Measurements from ENCODE around the gene KIF1B.
A peak's percentile ranks its signal among the peaks of the same experiment; 100 is the strongest.

Gene KIF1B

DNA sequence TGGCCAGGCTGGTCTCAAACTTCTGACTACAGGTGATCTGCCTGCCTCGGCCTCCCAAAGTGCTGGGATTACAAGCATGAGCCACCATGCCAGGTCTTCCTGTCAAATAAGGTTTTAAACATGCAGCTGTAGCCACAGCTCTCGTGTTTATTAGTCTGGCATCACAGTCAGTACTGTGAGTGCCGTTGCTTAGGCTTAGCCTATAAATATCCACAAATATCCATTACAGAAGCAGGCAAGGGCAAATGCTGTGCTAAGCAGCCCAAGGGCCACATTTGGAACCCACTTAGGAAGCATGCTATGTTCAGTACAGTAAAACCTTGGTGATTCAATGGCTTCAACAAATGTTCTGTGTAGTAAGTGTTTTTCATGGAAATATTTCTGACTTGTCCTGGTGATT lies 75.9 kb downstream of the KIF1B start:
- DNase-seq: no peak

DNA sequence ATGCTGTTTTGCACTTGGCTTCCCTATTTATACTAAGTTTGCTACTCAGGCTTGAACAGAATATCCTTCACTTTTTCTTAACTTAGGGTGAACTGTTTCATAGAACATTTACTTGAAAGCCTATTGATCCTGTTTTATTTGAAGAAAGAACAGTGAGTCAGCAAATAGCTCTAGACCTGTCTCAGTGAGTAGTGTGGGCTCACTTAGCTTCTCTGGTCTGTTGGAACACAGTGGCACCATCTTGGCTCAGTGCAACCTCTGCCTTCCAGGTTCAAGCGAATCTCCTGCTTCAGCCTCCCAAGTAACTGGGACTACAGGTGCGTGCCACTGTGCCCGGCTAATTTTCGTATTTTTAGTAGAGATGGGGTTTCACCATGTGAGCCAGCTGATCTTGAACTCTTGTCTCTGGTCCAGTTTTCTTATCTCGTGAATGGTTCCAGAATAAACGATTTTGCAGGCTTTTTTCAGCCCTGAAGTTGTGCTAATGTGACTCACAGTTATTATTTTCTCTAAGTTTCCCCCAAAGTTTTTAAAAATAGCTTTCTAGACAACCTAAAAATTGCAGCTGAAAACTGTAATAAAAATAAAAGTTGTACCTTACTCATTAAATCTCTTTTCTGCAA lies 76.8 kb downstream of the KIF1B start:
- no peak for DNase-seq

DNA sequence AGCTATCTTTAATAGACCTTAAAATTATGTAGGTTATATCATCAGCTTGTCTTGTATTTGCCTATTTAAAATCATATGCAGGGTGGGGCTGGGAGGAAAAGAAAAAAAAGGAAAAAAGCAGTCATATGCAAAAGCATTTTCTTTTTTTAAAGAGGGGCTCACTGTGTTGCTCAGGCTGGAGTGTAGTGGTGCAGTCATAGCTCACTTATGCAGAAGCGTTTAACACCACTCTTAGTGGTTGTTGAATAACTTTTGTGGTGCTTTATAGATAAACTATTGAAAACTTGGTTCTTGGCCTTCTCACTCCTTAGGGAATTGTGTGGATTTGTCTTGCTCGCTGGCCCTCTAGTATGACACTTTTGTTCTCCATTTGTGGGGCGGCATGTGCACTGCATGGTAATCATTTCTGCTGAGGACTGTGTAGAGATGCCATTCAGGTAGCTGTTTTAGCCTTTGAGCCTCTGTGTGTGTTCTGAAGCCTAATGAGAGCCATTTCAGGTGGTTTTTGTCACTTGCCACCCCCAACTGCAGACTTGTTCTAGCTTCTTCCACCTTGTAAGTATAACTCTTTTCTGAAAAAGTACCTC lies 77.8 kb downstream of the KIF1B start:
- no peak for DNase-seq

DNA sequence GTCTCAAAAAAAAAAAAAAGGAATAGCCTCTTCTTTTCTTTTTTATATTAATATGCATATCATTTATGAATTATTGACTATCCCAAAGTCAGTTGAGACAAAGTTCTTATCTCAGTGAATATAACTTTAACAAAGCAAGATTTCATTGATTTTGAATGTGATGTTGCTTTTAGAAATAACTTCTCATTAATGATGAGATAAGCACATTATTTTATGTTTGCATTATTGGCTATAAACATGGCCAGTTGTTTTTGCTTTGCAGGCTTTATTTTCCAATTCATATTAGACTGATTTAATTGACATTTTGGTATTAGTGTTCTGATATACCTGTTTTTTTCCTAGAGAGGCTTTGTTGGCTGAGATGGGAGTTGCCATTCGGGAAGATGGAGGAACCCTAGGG lies 81.3 kb downstream of the KIF1B start:
- no peak for DNase-seq

DNA sequence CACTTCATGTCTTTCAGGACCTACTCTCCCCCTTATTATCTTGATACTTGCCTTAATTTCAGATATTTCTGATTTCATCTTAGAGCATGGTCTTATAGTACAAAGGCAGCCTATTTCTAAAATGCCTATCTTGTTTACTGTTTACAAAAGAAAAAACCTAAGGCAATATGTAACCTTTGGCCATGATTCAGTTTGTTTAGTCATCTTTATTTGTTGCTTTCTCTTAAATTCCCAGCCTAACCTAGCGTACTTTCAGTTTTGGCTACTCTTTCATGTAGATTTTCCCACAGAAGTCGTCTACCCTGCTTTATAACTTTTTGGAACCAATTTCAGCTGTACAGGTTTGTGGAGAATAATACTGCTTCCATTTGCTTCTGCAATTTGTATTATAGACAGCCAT lies 81.8 kb downstream of the KIF1B start:
- DNase-seq: no peak

DNA sequence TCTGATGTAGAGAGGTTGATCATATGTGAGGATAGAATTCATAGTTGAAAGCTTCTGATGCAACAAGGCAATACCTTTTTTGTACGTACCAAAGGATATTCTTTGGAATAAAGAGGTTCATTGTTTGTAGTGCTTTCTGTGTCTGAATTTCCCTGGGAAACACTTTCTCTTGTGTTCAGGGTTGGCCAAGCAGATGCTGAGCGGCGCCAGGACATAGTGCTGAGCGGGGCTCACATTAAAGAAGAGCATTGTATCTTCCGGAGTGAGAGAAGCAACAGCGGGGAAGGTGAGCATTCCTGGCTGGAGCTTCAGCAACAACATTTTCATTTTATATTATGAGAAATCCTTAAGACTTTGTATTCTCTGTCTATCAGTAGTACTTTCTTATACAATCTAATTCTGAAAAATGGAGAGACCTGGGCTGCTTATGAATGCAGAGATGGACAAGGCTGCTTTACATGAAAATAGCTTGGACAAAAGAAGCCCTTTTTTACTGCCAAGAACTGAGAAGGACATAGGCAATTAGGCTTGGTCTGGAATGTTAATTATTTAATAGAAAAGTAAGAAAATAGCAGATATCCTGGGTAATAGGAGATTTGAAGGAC lies 85.2 kb downstream of the KIF1B start:
- DNase-seq: no peak

DNA sequence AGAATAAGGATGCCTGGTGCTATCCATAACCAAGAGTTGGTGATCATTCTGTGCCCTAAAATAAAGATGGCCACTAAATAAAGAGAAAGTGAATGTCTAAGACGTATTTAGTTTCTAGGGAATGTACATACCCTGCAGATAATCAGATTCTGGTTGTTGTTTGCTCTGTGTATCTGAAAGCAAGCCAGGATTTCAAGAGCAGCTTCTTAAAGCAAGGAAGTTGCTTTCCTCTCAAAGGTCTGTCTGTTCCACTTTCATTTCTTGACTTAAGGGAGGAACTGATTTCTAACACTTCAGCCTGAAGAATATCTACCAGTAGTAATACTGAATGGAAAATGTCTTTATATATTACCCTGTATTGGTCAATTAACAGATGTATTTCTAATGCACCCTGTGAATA lies 88.8 kb downstream of the KIF1B start:
- DNase-seq: no peak

DNA sequence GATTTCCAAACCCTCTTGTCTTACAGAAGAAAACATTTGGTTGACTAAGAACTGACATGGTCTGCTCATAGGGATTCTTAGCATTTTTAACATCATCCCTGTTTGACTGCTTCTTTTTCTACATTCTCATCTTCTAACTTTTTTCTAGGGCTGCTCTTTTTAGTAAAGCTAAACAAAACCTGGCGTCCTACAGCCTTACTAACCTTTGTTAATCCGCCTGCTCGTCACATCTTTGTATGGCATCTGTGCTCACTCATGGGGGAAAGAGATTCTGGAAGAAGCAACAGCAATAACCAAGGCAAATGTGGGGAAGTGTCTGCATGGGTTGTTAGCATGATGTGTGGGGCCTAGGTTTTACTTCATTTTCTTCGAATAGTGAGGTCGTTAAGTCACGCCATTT lies 92.0 kb downstream of the KIF1B start:
- DNase-seq: no peak

DNA sequence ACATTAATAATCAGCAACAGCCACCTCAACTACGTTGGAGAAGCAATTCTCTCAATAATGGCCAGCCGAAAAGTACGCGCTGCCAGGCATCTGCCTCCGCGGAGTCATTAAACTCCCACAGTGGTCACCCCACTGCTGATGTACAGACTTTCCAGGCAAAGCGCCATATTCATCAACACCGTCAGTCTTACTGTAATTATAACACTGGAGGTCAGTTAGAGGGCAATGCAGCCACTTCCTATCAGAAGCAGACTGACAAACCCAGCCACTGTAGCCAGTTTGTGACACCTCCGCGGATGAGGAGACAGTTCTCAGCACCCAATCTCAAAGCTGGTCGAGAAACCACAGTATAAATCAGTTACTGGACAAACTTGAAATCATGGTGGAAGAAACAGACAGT lies 93.9 kb downstream of the KIF1B start:
- DNase-seq: no peak

DNA sequence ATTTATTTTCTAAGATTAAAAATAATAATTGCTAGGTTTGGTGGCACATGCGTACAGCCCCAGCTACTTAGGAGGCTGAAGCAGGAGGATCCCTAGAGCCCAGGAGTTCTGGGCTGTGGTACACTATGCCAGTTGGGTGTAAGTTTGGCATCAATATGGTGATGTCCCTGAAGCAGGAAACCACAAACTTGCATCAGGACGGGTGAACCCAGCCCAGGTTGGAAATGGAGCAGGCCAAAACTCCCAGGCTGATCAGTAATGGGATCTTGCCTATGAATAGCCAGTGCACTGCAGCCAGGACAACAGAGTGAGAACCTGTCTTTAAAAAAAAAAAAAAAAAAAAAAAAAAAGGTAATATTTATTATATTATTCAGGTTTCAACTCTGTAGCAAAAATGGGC lies 96.1 kb downstream of the KIF1B start:
- DNase-seq: no peak

DNA sequence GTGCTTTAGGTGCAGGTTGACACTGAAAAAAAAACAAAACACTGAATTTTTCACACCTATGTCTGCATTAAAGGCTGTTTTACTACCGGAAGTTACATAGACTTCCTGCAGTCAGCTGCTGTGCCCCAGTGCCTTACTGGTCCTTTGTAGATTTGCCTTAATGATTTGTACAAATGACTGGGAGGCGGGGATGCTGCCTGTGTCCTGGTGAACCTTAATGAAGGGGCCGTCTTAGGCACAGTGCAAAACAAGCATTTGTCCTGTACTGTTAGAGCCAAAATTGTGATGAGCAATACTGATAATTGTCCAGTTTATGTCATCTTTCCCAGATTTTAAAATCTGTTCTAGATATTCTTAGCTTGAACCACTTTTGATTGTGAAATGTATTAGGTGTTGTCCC lies 97.6 kb downstream of the KIF1B start:
- DNase-seq: no peak

DNA sequence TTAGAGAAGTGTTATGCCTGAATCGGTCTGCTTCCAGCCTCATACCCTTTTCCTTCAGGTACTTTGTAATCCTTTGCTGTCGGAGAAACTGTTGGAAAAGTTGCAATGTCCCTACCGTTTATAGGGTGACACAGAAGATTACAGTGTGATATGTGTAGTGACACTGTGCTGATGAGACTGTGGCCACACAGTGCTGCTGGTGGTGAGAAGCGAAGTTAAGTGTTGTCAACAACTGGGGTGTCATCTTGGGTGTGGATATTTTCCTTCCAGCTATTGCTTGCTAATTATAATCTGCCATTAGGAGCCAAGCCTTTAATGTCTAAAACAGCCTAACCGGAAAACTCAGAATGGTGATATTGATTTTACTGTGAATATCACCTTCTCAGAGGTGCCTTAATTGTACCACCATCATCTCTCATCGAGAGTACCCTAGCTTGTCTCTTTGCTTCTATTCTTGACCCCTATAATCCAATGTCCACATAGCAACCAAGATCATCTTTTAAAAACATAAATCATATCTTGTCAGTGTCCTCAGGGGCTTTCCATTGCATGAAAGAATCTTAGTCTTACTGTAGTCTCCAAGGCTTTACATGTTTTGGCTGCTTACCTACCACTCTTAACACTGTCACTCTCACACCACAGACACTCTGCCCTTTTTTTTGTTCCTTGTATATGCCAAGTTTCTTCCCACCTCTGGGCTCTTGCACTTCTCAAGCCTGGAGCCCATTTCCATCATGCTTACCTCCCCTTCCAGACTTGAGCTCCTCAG lies 99.1 kb downstream of the KIF1B start:
- DNase-seq: no peak

DNA sequence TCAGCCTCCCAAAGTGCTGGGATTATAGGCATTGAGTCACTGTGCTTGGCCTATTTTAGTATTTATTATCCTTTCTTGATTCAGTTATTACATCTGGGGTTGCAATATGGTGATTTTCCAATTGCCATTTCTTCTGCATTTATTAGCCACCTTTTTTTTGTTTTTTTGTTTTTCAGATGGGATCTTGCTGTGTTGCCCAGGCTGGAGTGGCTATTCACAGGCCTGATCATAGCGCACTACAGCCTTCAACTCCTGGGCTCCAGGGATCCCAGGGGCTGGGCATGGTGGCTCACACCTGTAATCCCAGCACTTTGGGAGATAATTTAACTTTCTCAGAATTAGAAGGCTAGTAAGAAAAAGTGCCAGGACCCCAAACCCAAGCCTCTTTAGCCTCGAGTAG lies 106.4 kb downstream of the KIF1B start:
- DNase-seq: no peak

DNA sequence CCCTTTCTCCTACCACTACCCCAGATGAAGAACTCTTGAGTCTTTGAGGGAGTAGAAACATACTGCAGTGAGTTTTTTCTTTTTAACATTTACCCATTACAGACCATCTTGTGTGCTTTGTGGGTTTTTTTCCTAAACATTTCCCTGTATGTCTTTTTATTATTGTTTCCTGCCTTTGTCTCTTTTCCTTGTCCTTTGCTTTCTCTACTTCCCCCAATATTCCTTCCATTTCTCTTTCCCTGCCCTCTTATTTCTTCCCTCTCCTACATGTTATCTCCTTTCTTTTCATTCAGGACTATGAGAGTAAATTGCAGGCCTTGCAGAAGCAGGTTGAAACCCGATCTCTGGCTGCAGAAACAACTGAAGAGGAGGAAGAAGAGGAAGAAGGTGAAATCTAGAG lies 109.4 kb downstream of the KIF1B start:
- DNase-seq: no peak

DNA sequence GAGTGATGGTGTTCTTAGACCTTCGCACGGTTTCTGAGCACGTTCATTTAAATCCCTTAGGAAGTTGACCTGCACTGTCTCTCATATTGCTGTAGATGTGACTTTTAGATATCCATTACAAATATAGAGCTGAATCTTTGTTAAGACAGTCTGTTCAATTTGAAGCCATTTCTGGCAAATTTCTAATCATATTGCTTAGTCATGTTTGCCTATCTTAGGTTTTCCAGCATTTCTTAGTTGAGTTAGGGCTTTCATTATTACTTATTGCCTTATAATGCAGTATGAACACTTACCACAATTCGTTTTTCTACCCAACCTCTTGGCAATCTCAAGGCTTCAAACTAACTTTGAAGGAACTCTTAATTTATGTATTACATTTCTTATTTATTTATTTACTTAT lies 110.0 kb downstream of the KIF1B start:
- no peak for DNase-seq

DNA sequence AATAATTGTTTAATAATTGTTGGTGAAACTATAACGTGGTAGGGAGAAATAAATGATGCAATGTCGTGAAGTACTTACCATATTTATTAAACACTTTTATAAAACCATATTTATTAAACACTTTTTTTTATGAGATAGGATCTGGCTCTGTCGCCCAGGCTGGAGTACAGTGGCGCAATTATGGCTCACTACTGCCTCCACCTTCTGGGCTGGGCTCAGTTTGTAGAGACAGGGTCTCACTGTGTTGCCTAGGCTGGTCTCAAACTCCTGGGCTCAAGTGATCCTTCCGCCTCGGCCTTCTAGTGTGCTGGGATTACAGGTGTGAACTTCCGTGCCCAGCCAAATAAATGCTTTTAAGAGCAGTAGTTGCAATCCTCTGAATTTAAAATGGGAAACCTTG lies 112.5 kb downstream of the KIF1B start:
- peak; percentile 7 for DNase-seq

DNA sequence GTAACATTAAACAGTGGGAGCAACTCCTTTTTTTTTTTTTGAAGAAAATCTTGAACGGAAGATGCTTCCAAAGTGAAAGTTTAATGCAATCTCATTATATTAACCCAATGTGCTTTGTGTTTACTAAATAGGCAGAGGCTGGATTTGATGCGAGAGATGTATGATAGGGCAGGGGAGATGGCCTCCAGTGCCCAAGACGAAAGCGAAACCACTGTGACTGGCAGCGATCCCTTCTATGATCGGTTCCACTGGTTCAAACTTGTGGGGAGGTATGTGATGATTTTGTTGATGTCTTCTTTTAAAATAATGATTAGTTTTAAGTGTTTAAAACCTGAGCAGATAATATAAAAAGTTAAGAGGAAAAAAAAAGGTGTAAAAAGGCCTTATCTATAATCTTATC lies 114.3 kb downstream of the KIF1B start:
- no peak for DNase-seq

DNA sequence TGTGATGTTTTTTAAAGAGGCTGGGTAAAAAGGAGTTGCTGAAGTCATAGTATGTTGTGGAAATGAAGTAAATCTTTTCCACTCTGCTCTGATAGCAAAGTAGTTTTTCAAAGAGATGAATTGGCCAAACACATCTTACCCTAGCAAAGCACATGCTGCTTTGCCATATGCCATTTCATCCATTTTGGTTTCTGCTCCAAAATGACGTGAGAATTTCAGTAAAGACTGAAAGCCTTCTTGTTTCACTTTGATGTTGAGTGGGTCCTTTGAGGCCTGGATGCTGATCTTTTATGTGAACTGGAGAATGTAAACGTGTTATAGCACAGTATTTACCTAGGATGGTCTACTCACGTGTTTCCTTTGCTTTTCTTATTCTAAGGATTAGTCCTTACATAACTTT lies 115.2 kb downstream of the KIF1B start:
- no peak for DNase-seq

DNA sequence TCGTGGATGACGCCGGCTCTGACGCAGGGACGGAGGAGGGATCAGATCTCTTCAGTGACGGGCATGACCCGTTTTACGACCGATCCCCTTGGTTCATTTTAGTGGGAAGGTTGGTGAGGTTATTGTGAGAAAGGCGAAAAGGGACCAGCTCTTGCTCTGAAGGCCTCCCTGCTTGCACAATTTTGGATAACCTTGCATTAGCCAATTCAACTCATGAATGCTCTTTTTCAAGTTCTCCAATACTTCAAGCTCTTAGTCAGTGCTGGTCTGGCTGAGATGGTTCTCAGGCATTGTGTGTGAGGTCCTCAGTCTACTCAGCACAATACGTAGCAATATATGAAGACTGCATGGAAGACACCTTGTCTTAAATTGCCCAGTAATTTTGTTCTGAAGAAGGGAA lies 115.9 kb downstream of the KIF1B start:
- no peak for DNase-seq

DNA sequence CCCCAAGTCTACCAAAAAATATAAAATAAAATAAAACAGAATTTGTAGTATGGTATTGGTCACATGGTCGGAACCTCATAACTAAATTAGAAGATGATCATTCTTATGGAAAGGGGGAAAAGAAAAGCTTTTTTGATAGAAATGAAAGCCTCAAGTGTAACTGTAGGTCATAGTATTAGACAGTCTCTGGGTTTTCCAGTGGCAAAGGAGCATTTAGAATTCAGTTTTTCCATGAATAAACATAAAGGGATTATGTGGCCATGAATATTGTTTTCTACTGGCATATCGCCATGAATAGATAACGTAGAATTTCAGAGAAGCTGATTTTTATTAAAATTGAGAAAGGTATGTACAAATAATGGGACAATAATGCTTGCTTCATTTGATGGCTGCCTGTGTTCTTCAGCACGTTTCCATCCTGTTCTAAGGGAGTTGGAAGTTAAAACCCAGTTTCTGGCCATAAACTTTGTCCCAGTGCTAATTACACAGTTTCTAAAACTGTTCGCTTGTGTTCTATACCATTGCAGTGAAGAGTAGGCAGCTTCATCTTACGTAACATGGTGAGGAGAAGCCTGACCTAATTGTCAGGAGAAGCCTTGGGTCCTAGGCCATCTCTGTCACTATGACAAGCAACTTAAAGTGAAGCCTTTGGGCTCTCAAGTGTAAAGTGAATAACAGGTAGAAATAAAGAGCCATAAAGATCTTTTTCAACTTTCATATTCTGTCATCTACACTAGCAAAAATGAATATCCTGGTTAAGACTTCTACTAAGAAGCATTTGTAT lies 118.0 kb downstream of the KIF1B start:
- no peak for DNase-seq

DNA sequence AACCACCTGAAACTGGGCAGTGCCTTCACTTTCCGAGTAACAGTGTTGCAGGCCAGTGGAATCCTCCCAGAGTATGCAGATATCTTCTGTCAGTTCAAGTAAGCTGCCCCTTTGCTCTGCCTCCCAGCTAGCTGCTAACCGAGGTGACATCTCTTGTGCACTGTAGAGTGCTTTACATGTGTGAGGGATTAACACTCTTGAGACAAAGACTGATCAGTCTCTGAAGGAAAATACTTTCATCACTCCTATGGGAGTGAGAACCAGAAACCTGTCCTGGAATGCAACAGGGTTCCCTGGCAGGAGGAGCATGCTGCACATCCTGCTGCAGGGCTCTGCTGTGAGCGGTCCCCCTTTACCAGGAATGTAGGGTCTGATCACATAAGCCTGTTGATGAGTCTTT lies 127.1 kb downstream of the KIF1B start:
- DNase-seq: no peak

DNA sequence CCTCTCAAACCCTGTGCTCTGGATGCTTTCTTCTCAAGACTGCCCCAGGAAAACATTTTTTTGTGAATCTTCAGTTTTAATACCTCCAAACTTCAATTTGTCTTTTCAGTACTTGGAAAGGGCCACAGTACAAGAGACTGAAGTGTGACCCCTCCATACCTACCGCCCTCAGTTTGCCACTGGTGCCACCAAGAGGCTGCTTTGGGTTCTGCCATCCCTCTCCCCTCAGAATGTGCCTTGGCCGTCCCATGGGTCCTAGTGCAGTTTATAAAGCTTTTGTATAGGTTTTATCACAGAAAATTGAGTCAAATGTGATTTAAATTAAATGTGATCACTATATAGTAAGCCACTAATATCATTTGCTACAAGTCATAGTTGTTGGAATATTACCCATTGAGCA lies 127.7 kb downstream of the KIF1B start:
- peak; percentile 69 for DNase-seq

DNA sequence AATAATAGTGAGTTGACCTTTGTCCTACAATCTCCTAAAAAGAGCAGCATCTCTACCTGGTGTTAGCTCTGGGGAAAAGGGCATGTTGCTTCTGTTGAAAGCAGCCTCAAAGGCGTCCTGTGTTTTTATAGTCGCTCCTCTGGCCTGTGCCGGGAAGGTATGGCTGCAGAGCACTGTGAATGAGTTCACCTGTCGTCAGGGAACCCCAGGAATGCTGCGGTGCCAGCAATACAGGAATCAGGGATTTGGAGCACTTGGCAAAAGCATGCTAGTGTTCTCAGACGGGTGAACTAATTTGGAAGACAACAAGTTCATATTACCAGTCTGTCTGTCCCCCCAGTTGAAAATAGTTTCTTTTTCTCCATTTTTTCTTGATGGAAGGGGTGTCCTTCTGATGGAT lies 128.2 kb downstream of the KIF1B start:
- no peak for DNase-seq

Measured in NCI-H82 (cell line).